Tibial nerve (tissue), 4 donors: Measurements from ENCODE around the gene SAA1. TPM values are rescaled to one million over a fixed set of nuclear protein-coding genes. Genes with fewer than 3 reads are reported as not detected.
A peak's percentile ranks its signal among the peaks of the same experiment; 100 is the strongest.

Source experiments
- DNase-seq, 2 donors: peaks; one replicate each; pipeline ENCODE4 v3.0.0-alpha.2; 2019; ENCODE audit warnings: low spot score in 2 of 2
- H3K27ac ChIP-seq, 4 donors: fragments of 200-600 bp; sonication (generic) in 3 of 4; one replicate each; pipeline ENCODE4 v1.5.1; 2017 to 2019; ENCODE audit warnings: mild to moderate bottlenecking in 1 of 4
- H3K27me3 ChIP-seq, 2 donors: fragments of 200-600 bp; sonication (generic) in 1 of 2; one replicate each; pipeline versions ENCODE4 v1.5.1 to v1.6.0; 2017 to 2019
- H3K36me3 ChIP-seq, 3 donors: fragments of 200-600 bp; sonication (generic); one replicate each; pipeline ENCODE4 v1.5.1; 2018 to 2019
- H3K4me1 ChIP-seq, 4 donors: fragments of 200-600 bp; sonication (generic) in 3 of 4; one replicate each; pipeline ENCODE4 v1.5.1; 2017 to 2019
- H3K4me3 ChIP-seq, 4 donors: fragments of 200-600 bp; sonication (generic) in 3 of 4; one replicate each; pipeline ENCODE4 v1.5.1; 2017 to 2019; ENCODE audit warnings: mild to moderate bottlenecking in 1 of 4, moderate library complexity in 1 of 4
- H3K9me3 ChIP-seq, 4 donors: fragments of 200-600 bp; sonication (generic) in 3 of 4; one replicate each; pipeline ENCODE4 v1.5.1; 2017 to 2019
- CTCF ChIP-seq, 5 experiments: fragments of 200-600 bp in 3 of 5; fragments of 450-650 bp in 2 of 5; sonication (generic) in 3 of 5; IDR thresholded peaks; one replicate each; pipeline ENCODE4 v1.5.1; 2016 to 2019; ENCODE audit warnings: antibody characterized with exemption in 5 of 5, mild to moderate bottlenecking in 3 of 5, moderate library complexity in 2 of 5
- EP300 ChIP-seq, 2 donors: sonication (generic); formaldehyde crosslinking; IDR thresholded peaks; one replicate each; pipeline ENCODE4 v1.6.1; 2017; ENCODE audit warnings: antibody characterized with exemption in 2 of 2, mild to moderate bottlenecking in 1 of 2
- POLR2A ChIP-seq, 2 donors: fragments of 450-650 bp; IDR thresholded peaks; one replicate each; pipeline ENCODE4 v1.6.1; 2017; ENCODE audit warnings: antibody characterized with exemption in 2 of 2, mild to moderate bottlenecking in 2 of 2, moderate library complexity in 2 of 2
- WGBS, 2 donors: methylation state at CpG; one replicate each; pipeline ENCODE4 v1.1.5; 2018; 5-methylcytosine and 5-hydroxymethylcytosine counted together
- small RNA-seq: library from RNA; depleted of rRNA; stranded (forward); fragments of <200 nt; gene quantifications from one replicate; pipeline ENCODE3, GENCODE V24; 2016
- total RNA-seq, 4 donors: library from RNA; depleted of rRNA; stranded (reverse); fragments of >200 nt; gene quantifications; one replicate each; pipeline ENCODE4 v1.1.0, GENCODE V29; 2016

The SAA1 gene
- total RNA-seq, 4 donors from 2014 or later, result 7.8 to 58.8 (median 16.6) TPM

- Histone ChIP-seq H3K4me3 (no peak overlapping the region), H3K4me1 (peaks cover 0 to 66% (median 30%) of the 10 kb centered on the region in 4 donors), H3K27ac (peak overlapping the region; percentile 9 to 95 (median 78)), H3K27me3 (no peaks in the 10 kb centered on the region), H3K36me3 (peaks cover 0 to 24% (median 0%) of the 10 kb centered on the region in 3 donors), H3K9me3 (no peaks in the 10 kb centered on the region)
- DNase-seq, result no peak
- 80 to 97% methylated on average over 10 of the region's 10 CpGs for WGBS, 2 donors
- TF ChIP-seq EP300 (IDR thresholded peaks at IDR 0.05), result no peak
- no peak for TF ChIP-seq POLR2A (IDR thresholded peaks at IDR 0.05)
- TF ChIP-seq CTCF (IDR thresholded peaks at IDR 0.05), result no peak
These were observed 48.1 kb downstream of the SAA1 start for GRCh38 chr11:18313965-18314763.

DNA sequence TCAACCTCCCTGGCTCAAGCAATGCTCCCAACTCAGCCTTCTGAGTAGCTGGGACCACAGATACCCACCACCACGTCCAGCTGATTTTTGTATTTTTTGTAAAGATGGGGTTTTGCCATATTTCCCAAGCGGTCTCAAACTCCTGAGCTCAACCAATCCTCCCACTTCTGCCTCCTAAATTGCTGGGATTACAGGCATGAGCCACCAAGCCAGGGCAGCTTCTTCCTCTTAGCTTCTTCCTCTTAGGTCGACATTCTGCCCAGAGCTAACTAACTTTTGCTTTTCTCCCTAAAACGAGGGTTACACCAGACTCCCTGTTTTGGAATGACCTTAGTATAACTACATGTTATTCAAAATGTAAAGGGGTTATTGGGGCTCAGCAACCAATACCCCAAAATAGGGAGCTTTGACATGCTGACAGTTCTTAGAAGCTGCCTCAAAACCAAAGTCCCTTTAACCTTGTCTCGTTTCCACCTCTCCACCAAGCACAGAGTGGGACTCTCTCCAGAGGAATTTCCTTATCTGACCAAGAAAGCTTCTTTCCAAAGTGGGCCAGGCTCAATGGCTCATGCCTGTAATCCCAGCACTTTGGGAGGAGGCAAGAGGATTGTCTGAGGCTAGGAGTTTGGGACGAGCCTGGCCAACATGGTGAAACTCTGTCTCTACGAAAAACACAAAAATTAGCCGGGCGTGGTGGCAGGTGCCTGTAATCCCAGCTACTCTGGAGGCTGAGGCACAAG is 48.9 kb downstream of the SAA1 start:
- WGBS, 2 donors, result 84 to 93% methylated on average over 9 of the region's 9 CpGs
- Histone ChIP-seq H3K9me3 (no peaks in the 10 kb centered on the region), H3K27ac (peak overlapping the region in 3 of 4 donors; percentile 17 to 95 (median 89)), H3K27me3 (no peaks in the 10 kb centered on the region), H3K4me3 (no peak overlapping the region), H3K4me1 (peaks cover 0 to 74% (median 32%) of the 10 kb centered on the region in 4 donors), H3K36me3 (peaks cover 0 to 16% (median 0%) of the 10 kb centered on the region in 3 donors)
- TF ChIP-seq CTCF (IDR thresholded peaks at IDR 0.05) (no peak), EP300 (IDR thresholded peaks at IDR 0.05) (no peak), POLR2A (IDR thresholded peaks at IDR 0.05) (no peak)
- DNase-seq, result no peak

DNA sequence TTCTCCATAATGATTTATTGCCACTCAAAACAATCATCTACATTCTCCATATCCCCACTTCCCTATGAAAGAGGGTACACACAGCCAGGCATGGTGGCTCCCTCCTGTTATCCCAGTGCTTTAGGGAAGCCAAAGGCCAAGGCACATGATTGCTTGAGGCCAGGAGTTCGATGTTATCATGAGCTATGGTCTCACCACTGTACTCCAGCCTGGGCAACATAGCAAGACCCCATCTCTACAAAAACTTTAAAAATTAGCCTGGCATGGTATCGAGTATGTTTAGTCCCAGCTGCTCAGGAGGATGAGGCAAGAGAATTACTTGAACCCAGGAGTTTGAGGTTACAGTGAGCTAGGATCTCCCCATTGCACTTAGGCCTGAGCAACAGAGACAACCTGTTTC is 49.8 kb downstream of the SAA1 start:
- 83 to 96% methylated on average over 2 of the region's 2 CpGs for WGBS, 2 donors
- Histone ChIP-seq H3K4me3 (no peak overlapping the region), H3K27me3 (no peaks in the 10 kb centered on the region), H3K9me3 (no peaks in the 10 kb centered on the region), H3K36me3 (peaks cover 0 to 6% (median 0%) of the 10 kb centered on the region in 3 donors), H3K27ac (peak overlapping the region in 2 of 4 donors; percentile 89 to 95), H3K4me1 (peaks cover 0 to 74% (median 32%) of the 10 kb centered on the region in 4 donors)
- TF ChIP-seq EP300 (IDR thresholded peaks at IDR 0.05), result no peak
- no peak for TF ChIP-seq POLR2A (IDR thresholded peaks at IDR 0.05)
- TF ChIP-seq CTCF (IDR thresholded peaks at IDR 0.05), result no peak
- no peak for DNase-seq

DNA sequence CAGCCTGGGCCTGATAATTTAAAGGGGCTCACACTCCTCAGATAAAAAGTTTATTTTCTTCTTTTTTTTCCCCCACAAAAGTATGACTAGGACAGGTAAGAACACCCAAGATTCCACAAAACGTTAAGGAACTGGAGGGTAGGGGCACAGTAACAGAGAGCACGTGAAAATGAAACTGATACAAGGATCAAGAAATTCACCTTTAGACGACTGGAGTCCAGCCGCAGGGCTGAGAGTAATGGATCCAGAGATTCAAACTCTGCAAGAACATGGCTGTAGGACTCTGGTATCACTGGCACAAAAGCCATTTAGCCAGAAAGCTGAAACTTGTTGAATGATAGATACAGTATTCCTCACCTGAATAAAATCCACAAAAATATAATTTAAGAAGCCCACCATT is 51.5 kb downstream of the SAA1 start:
- no peaks in the 10 kb centered on the region for H3K27me3 ChIP-seq
- H3K4me1 ChIP-seq, result peaks cover 0 to 65% (median 23%) of the 10 kb centered on the region in 4 donors
- no peaks in the 10 kb centered on the region for H3K9me3 ChIP-seq
- DNase-seq, result no peak
- peaks cover 0 to 6% (median 0%) of the 10 kb centered on the region in 3 donors for H3K36me3 ChIP-seq
- no peak overlapping the region for H3K27ac ChIP-seq
- TF ChIP-seq EP300 (IDR thresholded peaks at IDR 0.05), result no peak
- TF ChIP-seq CTCF (IDR thresholded peaks at IDR 0.05), result no peak
- no peak for TF ChIP-seq POLR2A (IDR thresholded peaks at IDR 0.05)
- 93 to 95% methylated on average over 4 of the region's 4 CpGs for WGBS, 2 donors
- H3K4me3 ChIP-seq, result no peak overlapping the region

Small RNAs within 50 kb of the gene (small RNA-seq; reads per million reads assigned to genes)
- gene RNA5SP333 (not detected), gene RNA5SP334 (not detected)

Other genes with a start within 250 kb of the SAA1 start
- 1 to 10 TPM in 1 of 4 donors, under 1 TPM in 3; 0.59 to 1.0 (median 0.63) TPM for gene TPH1, start 220.0 kb upstream of the SAA1 start, total RNA-seq
- gene SAAL1, start 160.2 kb upstream of the SAA1 start, total RNA-seq, result 10 to 100 TPM; 14.6 to 27.3 (median 19.2) TPM
- not detected for gene MRGPRX3, start 133.7 kb upstream of the SAA1 start, total RNA-seq
- gene MRGPRX4, start 93.4 kb upstream of the SAA1 start, total RNA-seq, result not detected
- gene SAA4, start 29.5 kb upstream of the SAA1 start, total RNA-seq, result not detected
- 10 to 100 TPM in 1 of 4 donors, not detected in 3; 12.6 TPM for gene SAA2, start 17.6 kb upstream of the SAA1 start, total RNA-seq
- gene HPS5, start 55.9 kb downstream of the SAA1 start, total RNA-seq, result 100 to 1,000 TPM in 1 of 4 donors, 10 to 100 TPM in 3; 42.6 to 101 (median 65.2) TPM
- 10 to 100 TPM; 38.7 to 62.2 (median 53.4) TPM for gene GTF2H1, start 56.3 kb downstream of the SAA1 start, total RNA-seq
- 100 to 1,000 TPM; 224 to 512 (median 347) TPM for gene LDHA, start 128.3 kb downstream of the SAA1 start, total RNA-seq
- not detected for gene LDHC, start 146.1 kb downstream of the SAA1 start, total RNA-seq
- gene LDHAL6A, start 189.6 kb downstream of the SAA1 start, total RNA-seq, result not detected